ENCODE measurements around the gene SLC16A12. TPM values are rescaled to one million over a fixed set of nuclear protein-coding genes. Genes with fewer than 3 reads are reported as not detected.

Gene SLC16A12
- total RNA-seq, 2 experiments from 2014 or later, result not detected

DNA sequence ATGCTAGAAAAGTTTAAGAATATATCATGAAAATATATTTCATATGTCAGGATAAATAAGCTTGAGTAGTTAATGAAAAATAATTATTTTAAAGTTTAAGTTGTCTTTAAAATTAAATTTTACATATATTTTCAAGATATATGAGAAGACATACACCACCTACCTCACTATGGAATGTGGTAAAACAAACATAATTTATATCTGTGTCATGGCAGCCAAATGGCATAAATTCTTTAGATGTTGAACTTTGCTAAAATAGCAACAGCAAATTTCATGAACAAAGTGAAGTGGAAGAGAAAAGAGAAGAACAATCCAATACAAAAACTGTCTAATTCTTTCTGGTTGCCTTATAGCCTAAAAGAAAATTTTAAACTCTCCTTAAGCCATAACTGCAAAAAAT lies 39.6 kb upstream of the SLC16A12 start:
- intact Hi-C loops (cut with micrococcal nuclease), result no loop called here
- CTCF ChIA-PET, result no interaction called here
- DNase-seq (no peak), ATAC-seq (no peak)
- peaks cover 1% of the 10 kb centered on the region for H3K27me3 Mint-ChIP-seq
- H3K9me3 Mint-ChIP-seq, result no peaks in the 10 kb centered on the region
- no peak overlapping the region for H3K27ac Mint-ChIP-seq
- no peak for TF ChIP-seq CTCF (IDR thresholded peaks at IDR 0.05)
- POLR2A ChIA-PET, result no interaction called here
- H3K4me1 Mint-ChIP-seq (ENCODE audit: low read depth), result no peaks in the 10 kb centered on the region
- no peaks in the 10 kb centered on the region for H3K36me3 Mint-ChIP-seq (ENCODE audit: low read depth)
- no peak overlapping the region for H3K4me3 Mint-ChIP-seq

- peaks cover 1% of the 10 kb centered on the region for H3K27me3 Mint-ChIP-seq
- H3K36me3 Mint-ChIP-seq (ENCODE audit: low read depth), result no peaks in the 10 kb centered on the region
- CTCF ChIA-PET, result no interaction called here
- POLR2A ChIA-PET, result no interaction called here
- TF ChIP-seq CTCF (IDR thresholded peaks at IDR 0.05), result no peak
- no peak for ATAC-seq
- H3K9me3 Mint-ChIP-seq, result no peaks in the 10 kb centered on the region
- H3K4me3 Mint-ChIP-seq, result no peak overlapping the region
- intact Hi-C loops (cut with micrococcal nuclease), result no loop called here
- no peaks in the 10 kb centered on the region for H3K4me1 Mint-ChIP-seq (ENCODE audit: low read depth)
- DNase-seq, result no peak
- no peak overlapping the region for H3K27ac Mint-ChIP-seq
Observed at GRCh38 chr10:89574368-89574767, 39.0 kb upstream of the SLC16A12 start.

DNA sequence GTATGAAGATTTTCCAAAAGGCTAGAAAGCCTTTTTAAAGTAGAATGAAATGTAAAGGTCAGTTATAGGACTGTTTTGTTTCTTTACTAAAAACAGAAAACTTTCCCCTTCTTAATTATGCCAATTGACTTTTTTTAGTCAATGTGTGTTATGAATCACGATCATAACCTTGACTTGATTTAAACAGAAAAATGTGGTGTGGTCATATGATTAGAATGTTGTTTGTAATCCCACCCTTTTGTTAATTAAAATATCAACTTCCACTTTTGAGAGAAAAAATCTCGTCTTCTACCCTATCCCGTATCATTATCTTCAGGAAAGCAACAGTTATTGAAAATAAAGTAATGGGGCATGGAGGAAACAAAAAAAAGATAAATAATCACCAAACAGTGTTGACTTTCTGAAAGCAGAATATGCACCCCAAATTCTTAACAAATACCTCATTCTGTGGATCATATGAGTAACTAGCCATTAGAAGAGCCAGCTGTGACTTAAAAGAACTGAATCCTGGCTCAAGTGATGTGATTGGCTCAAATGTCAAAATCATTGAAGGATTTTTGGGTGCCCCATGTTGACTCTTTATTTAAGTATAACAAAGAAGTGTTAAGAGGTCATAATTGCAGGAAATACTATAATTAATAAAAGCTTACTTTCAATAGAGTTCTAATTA lies 32.3 kb upstream of the SLC16A12 start:
- Mint-ChIP-seq H3K4me3 (no peak overlapping the region), H3K4me1 (ENCODE audit: low read depth) (no peaks in the 10 kb centered on the region), H3K27ac (no peak overlapping the region), H3K9me3 (no peaks in the 10 kb centered on the region), H3K36me3 (ENCODE audit: low read depth) (no peaks in the 10 kb centered on the region), H3K27me3 (peaks cover 11% of the 10 kb centered on the region)
- intact Hi-C loops (cut with micrococcal nuclease), result no loop called here
- ATAC-seq (no peak), DNase-seq (no peak)
- no peak for TF ChIP-seq CTCF (IDR thresholded peaks at IDR 0.05)
- CTCF ChIA-PET, result interaction anchor here (1.1 kb wide), 2 partner anchors 144 to 350 kb away, joined by 3 read pairs; no protein-coding TSS in a partner anchor
- POLR2A ChIA-PET, result no interaction called here

- peaks cover 11% of the 10 kb centered on the region for H3K27me3 Mint-ChIP-seq
- ChIA-PET POLR2A (interaction anchor here (1.0 kb wide), 1 partner anchor 189 kb away, joined by 3 read pairs; no protein-coding TSS in a partner anchor), CTCF (interaction anchor here (0.8 to 1.1 kb wide), 3 partner anchors 143 to 350 kb away, joined by 3 read pairs; no protein-coding TSS in a partner anchor)
- intact Hi-C loops (cut with micrococcal nuclease), result no loop called here
- ATAC-seq, result no peak
- no peak overlapping the region for H3K4me3 Mint-ChIP-seq
- no peaks in the 10 kb centered on the region for H3K36me3 Mint-ChIP-seq (ENCODE audit: low read depth)
- H3K4me1 Mint-ChIP-seq (ENCODE audit: low read depth), result no peaks in the 10 kb centered on the region
- no peak for DNase-seq
- no peak overlapping the region for H3K27ac Mint-ChIP-seq
- no peaks in the 10 kb centered on the region for H3K9me3 Mint-ChIP-seq
- no peak for TF ChIP-seq CTCF (IDR thresholded peaks at IDR 0.05)
Observed at GRCh38 chr10:89566992-89567391, 31.6 kb upstream of the SLC16A12 start.

- TF ChIP-seq CTCF (IDR thresholded peaks at IDR 0.05), result no peak
- Mint-ChIP-seq H3K4me1 (ENCODE audit: low read depth) (no peaks in the 10 kb centered on the region), H3K27me3 (peaks cover 11% of the 10 kb centered on the region), H3K4me3 (no peak overlapping the region), H3K27ac (no peak overlapping the region), H3K9me3 (no peaks in the 10 kb centered on the region), H3K36me3 (ENCODE audit: low read depth) (no peaks in the 10 kb centered on the region)
- POLR2A ChIA-PET, result interaction anchor here (1.0 kb wide), 1 partner anchor 189 kb away, joined by 3 read pairs; no protein-coding TSS in a partner anchor
- DNase-seq, result no peak
- ATAC-seq, result no peak
- intact Hi-C loops (cut with micrococcal nuclease), result no loop called here
- CTCF ChIA-PET, result interaction anchor here (0.8 to 1.1 kb wide), 3 partner anchors 143 to 349 kb away, joined by 3 read pairs; no protein-coding TSS in a partner anchor
Observed at GRCh38 chr10:89566095-89566950, 30.9 kb upstream of the SLC16A12 start.

All from activated CD8-positive, alpha-beta T cell treated with anti-CD3 and anti-CD28 coated beads for 36 hours (primary cell).